ENCODE data around the gene FRMPD2.
"Not testable (repeated sequence)": the region's sequence is repeated elsewhere in the genome, so short reads cannot be mapped to it uniquely, and the experiment has no call there.

The FRMPD2 gene

GRCh38 chr10:48205918-48206317 is 68.6 kb downstream of the FRMPD2 start:
- DNase-seq (ENCODE audit: low read depth in 2 of 2) = no peak

DNA sequence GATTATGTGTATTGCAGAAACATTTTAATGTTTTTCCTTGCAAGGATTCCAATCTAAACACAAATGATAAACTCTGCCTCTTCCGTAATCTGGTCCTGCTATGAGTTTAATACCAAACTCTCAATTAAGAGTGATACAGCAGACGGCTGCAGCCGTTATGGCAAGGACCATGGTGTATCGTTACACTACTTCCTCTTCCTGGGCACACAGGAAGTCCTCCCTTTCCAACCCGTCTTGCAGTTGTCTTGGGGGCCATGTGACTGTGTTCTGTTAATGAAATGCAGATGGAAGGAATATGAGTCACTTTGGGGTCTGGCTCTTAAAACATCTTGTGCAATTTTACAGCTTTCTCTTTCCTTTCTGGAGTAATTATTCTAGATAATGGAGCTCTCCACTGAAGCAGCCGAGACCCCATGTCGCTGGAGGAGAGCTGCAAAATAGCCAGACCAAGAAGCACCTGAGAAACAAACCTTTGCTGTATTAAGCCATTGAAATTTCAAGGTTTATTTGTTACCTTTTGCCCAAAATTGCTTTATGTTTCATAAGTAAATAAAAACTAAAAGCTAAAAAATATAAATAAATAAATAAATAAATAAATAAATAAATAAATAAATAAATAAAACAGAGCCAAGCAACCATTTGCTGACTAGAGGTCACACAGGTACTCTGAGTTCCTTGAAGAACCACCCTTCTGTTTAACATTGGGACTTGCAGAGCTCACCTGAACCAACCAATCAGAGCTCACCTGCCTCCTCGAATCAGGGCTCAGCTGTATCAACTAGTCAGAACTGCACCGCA is 74.7 kb downstream of the FRMPD2 start:
- DNase-seq (ENCODE audit: low read depth in 2 of 2) = no peak

- DNase-seq (ENCODE audit: low read depth in 2 of 2) = no peak
Observed at GRCh38 chr10:48197236-48197899, 77.1 kb downstream of the FRMPD2 start.

DNA sequence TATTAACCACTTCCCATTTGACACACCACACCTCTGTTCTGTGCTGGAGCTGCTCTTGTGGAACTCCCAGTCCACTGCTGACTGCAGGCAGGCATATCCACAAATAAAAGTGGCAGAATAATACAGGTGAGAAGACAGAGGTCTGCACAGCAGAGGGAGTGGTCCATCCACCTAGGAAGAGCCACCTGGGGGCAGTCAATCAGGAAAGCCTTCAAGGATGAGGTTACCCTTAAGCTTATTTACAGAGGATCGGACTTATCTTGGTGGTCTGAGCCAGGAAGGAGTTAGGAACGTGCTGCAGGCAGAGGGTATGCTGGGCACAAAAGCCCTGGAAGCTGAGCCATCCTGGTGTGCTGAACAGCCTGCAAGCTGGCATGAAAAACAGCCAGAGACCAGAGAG is 78.7 kb downstream of the FRMPD2 start:
- DNase-seq (ENCODE audit: low read depth in 2 of 2) = no peak

DNA sequence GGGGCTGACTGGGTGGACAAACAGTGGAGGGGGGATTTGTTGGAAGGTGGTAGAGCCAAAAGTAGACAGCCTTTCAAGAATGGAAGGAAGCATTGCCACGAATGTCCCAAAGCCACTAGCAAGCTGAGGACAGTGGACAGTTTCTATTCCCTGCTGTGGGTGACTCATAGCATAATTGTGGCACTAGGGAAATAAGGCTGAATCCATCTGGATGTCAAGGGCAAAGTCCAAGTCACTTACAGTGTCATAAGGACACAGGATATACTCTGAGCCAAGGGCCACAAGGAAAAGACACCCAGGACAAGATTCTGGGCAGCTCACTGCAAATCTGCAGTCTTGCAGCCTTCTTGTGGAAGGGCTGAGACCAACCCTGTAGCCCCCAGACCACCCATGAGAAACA is 79.7 kb downstream of the FRMPD2 start:
- no peak for DNase-seq (ENCODE audit: low read depth in 2 of 2)

DNA sequence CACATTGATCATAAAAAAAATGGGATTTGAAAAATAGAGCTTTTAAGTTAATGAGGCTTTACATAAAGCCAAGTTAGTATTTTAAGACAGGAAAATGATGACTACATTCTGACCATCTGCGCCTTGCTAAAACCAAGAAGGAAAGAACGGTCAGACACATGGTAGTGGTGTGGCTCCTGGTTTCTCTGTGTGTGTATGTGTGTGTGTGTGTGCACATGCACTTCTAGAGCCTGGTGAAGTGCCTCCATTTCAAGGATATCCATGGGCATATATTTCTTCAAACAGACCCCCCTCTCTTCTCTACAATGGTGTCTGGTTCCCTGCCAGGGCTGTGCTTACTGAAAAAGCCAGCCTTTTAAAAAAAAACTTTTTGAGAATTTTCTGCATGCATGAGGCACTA is 80.9 kb downstream of the FRMPD2 start:
- DNase-seq (ENCODE audit: low read depth in 2 of 2) = no peak

- no peak for DNase-seq (ENCODE audit: low read depth in 2 of 2)
Observed at GRCh38 chr10:48192881-48193450, 81.5 kb downstream of the FRMPD2 start.

- DNase-seq (ENCODE audit: low read depth in 2 of 2) = no peak
Observed at GRCh38 chr10:48187713-48188485, 86.6 kb downstream of the FRMPD2 start.

DNA sequence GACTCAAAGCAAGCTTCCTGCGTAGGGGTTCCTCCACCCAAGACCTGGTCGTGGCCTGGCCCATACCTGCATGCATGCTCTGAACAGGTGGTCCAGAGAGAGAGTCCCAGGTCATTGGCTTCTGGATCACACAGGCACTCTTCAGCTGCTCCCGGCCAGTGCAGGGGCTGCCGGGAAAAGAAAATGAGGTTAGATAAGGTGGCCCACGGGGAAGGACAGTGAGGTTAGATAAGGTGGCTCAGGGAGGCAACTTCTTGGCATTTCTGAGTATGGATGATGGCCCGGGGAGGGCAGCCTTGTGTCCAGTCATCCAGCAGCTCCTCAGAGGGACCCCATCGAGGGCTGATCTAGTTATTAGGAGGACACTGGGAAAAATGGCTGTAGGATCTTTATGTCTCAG is 87.4 kb downstream of the FRMPD2 start:
- DNase-seq (ENCODE audit: low read depth in 2 of 2) = no peak

GRCh38 chr10:48186264-48186804 is 88.2 kb downstream of the FRMPD2 start:
- not testable (repeated sequence) for DNase-seq (ENCODE audit: low read depth in 2 of 2)

- DNase-seq (ENCODE audit: low read depth in 2 of 2) = no peak
Observed at GRCh38 chr10:48184224-48184623, 90.3 kb downstream of the FRMPD2 start.

GRCh38 chr10:48172715-48173114 is 101.8 kb downstream of the FRMPD2 start:
- DNase-seq (ENCODE audit: low read depth in 2 of 2) = not testable (repeated sequence)

GRCh38 chr10:48160670-48161069 is 113.8 kb downstream of the FRMPD2 start:
- not testable (repeated sequence) for DNase-seq (ENCODE audit: low read depth in 2 of 2)

DNA sequence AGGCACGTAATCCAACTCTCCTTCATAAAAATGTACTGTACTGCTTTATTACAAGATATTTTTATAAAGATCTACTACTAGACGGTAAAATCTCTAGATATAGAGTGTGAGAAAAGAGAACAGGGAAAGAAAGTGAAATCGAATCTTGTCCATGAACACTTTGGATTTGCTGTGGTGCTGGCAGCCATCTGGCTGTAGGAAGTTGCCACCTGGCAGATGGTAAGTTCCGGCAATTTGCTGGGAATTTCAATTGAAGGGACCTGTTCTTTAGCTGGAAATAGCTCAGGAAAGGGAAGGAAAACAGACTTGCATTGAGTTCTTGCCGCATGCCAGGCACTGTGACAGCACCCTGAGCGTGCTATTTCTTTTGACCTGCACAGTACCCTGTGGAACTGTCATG is 114.3 kb downstream of the FRMPD2 start:
- DNase-seq (ENCODE audit: low read depth in 2 of 2) = not testable (repeated sequence)

DNA sequence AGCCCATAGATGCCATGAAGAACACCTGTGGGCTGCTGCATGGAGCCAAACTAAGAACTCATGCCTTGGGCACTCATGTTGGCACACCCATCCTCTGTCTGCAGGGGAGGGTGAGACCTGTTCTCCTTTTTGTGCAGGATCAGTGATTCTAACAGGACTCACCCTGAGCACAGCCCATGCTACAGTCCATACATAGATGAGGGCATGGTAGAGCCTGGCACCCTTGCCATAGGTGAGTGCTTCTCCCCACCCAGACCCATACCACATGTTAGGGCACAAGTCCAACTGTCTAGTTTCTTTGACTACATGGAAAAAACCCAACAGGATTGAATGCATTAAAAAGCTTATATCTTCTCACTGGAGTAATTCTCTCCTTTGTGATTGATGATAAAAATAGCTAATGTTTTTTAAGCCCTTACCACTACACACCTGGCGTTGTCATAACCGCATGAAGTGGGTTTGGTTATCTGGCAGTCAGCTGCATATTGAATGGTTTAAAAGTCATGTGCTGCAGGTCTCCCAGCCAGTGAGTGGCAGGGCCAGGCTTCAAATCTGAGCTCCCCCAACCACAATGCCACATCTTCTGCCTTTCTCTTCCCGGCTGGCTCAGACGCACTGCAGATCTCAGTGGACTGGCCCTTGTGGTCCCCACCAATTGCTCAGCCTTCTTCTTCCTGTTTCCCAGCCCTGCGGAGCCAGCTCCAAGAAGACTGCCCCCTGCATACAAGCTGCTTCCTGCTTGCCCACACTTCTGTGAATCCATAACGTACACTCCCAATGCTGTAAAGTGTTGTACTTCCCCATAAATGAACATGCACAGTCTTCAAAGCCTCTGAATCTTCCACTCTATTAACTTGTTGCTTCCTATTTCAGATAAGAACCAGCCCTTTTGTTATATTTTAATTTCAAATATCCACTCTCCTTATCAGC is 120.0 kb downstream of the FRMPD2 start:
- DNase-seq (ENCODE audit: low read depth in 2 of 2) = not testable (repeated sequence)

DNA sequence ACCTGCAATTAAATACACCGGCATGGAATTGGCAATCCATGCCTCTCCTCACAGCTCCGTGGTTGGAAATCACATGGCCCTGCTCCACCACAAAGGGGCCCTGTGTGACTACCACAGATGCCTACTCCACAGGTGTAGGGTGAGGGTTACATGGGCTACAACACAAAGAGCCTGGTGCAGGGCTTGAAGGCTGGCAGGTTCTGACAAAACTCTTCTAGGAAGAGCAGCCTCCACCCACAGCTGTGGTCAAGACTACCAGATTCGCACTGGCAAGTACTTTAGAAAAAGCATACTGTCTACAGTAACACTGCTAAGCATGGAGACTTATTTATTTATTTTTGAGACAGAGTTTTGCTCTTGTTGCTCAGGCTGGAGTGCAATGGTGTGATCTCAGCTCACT is 126.9 kb downstream of the FRMPD2 start:
- DNase-seq (ENCODE audit: low read depth in 2 of 2) = not testable (repeated sequence)

GRCh38 chr10:48143721-48144642 is 130.5 kb downstream of the FRMPD2 start:
- DNase-seq (ENCODE audit: low read depth in 2 of 2) = not testable (repeated sequence)

DNA sequence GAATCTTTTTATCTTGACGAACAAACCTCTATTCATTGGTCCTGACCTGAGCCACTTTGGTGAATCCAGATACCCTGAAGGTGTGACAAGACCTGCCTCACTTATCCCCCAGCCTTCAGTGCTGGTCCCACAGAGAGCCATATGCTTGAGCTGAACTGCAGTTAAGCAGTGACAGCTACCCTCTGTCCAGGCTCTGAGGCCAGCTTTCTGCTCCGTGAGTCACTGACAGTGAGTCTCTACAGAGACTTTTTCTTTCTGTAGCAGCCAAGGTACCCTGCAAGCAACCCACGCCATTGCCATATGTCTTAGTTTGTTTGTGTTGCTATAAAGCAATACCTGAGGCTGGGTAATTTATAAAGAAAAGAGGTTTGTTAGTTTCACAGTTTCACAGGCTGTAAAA is 133.5 kb downstream of the FRMPD2 start:
- DNase-seq (ENCODE audit: low read depth in 2 of 2) = not testable (repeated sequence)
